GM19193 (cell line): ENCODE measurements around the gene BACE2.

Experiments
- POLR2A ChIP-seq: IDR thresholded peaks from 4 replicates; pipeline ENCODE4 v1.6.1; 2011; ENCODE audit not compliant: insufficient read depth, insufficient read length; ENCODE audit errors: extremely low read depth

Gene BACE2

DNA sequence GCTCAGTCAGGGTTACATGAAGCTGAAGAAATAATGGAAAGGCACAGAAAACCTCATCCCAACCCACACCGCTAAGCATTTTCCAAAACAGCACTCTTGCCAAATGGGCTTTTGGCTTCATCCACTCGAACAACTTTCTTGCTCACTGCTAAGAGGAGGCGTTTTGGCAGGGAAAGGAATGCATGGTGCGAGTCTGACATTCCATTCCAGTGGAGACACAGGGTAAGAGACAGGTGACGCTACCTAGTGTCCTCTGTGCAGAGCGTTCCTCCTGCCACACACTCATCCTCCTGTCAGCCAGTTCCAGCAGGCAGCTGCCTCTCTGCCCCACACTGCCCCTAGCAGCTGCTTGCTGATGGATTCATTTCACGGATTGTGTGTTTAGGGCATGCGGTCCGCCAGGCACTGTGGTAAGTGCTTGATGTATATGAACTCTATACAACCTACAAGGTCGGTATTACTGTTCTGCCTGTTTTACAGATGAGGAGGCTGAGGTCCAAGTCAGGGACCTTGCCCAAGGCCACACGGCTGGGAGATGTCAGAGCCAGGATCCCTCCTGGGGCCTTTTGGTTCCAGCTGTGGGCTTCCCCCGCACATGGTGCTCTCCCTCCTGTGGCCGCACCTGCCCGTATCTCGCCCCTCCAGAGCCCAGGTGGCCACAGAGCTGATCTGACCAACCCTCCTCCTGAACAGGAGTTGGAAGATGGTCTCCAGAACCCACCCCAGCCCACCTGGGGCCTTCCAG is 25.7 kb upstream of the BACE2 start:
- no peak for TF ChIP-seq POLR2A

DNA sequence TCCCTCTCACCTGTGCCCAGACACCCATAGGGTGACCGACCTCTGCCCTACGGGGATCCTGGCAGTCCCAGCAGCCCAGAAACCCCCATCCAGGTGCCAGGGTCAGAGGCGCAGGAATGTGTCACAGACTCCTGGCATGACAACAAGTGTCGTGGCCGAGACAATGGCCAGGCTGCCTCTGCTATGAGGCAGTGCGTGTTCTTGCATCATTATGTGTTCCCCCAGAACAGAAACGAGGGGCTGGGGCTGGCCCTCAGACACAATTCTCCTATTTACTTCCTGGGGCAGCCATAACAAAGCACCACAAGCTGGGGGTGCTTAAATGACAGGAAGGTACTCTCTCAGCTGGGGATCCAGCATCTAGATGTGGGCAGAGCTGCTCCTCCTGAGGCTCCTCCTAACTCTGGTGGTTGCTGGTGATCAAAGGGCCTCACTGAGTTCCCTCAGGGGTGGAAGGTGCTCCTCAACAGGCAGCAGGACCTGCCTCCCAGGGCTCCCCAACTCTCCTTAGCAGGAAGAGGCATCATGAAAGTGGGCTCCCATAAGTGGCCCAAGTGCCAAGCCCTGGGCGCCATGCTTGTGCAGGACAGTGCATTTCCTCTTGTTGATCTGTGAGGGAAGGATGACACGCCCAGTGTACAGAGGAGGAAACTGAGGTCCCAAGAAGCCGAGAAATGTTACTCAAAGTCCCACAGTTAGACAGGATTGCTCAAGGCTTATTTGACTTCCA is 24.2 kb upstream of the BACE2 start:
- no peak for TF ChIP-seq POLR2A

DNA sequence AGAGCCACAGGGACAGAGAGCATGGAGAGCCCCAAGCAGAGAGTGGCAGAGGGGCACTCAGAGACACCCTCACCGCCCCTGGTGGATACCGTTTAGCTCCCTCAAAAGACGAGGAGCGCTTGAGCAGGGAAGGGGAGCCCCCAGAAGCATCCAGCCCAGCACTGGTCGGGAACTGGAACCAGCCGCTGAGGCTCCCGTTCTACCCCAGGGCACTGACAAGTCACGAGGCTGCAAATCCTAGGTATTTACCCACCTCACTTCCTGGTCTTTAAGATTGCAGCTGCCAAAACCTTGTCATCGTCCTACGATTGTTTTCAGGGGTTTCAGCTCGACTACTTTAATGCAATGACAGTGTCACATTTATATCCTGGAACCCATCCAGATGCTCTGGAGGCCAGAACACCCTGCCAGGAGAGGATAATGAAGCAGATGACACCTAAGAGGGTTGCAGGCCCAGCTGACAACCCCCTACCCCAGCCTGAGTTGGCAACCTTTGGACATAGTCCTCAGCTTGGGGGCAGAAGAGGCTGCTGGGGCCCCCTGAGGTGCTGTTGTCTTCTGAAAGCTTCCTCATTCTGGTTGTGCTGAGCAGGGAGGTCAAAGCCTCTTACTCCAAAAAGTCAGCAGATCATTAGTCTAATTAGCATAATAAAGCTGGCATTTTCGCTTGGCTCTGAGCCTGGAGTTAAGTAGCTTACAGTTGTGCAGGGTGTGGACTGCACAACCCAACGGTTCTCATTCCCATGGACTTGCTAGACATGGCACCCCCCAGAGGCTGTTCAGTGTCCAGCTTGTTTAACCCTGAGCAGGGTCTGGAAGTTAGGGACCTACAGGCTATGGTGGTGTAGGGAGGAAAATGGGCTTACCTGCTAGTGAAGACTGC is 20.6 kb upstream of the BACE2 start:
- no peak for TF ChIP-seq POLR2A

DNA sequence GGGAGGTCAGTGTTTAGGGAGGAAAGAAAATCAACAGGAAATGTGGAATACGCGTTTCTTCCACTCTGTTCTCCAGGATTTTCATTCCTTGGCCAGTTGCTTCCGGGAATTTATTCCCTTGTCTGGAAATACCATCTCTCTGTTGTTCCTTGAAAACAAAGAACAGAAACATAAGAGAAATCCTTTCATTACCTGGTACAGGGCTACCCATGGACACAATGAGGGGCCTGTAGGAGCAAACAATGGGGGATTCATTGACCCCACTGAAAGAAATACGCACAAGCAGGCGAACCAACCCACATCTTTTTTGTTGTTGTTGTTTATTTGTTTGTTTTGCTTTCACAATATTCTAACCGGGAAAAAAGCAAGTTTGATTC is 20.0 kb upstream of the BACE2 start:
- no peak for TF ChIP-seq POLR2A

DNA sequence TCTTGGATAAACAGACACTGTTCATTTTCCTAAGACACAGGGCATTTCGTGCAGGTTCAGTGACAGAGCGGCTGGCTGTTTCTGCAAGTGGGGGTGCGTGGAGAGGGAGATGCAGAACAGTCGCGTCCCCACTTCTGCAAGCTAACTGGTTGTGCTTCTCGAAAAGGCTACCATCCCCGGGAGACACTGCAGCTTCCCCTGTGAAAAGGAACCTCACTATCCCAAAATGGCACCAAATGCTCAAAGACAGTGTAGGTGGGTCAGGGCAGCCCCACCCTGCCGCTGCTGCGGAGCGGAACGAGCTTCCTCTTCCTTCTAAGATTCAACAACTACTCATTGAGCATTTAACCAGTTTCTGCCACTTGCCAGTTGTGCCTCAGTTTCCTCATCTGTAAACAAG is 19.2 kb upstream of the BACE2 start:
- TF ChIP-seq POLR2A, result no peak

DNA sequence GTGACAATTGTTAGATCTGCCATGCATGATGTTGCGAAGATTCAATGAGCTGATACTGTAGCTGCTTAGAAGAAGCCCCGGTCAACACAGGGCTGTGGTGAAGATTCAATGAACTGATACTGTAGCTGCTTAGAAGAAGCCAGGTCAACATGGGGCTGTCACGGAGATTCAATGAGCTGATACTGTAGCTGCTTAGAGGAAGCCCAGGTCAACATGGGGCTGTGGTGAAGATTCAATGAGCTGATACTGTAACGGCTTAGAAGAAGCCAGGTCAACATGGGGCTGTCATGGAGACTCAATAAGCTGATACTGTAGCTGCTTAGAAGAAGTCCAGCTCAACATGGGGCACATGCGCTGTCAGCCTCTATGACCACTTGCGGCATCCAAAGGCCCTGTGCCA is 18.8 kb upstream of the BACE2 start:
- no peak for TF ChIP-seq POLR2A

DNA sequence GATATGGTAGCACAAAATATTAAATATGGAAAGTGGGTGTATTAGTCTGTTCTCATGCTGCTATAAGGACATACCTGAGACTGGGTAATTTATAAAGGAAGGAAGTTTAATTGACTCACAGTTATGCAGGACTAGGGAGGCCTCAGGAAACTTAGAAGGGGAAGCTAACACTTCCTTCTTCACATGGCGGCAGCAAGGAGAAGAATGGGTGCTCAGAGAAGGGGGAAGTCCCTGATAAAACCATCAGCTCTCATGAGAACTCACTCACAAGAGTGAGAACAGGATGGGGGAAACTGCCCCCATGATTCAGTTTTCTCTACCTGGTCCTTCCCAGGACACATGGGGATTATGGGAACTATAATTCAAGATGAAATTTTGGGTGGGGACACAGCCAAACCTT is 15.8 kb upstream of the BACE2 start:
- TF ChIP-seq POLR2A, result no peak

DNA sequence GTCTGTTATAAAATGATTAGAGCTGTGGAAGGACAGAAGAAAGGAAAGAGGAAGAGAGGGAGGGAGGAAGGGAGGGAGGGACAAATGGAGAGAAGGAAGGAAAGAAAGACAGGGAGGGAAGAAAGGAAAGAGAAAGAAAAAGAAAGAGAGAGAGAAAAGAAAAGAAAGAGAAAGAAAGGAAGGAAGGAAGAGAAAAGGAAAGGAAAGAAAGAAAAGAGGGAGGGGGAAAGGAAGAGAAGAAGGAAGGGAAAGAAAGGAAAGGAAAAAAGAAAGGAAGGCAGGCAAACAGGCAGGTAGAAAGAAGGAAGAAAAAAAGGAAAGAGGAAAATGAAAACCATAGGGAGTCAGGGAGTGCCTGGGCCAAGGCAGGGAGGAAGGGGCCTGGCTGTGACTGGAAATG is 14.5 kb upstream of the BACE2 start:
- no peak for TF ChIP-seq POLR2A

DNA sequence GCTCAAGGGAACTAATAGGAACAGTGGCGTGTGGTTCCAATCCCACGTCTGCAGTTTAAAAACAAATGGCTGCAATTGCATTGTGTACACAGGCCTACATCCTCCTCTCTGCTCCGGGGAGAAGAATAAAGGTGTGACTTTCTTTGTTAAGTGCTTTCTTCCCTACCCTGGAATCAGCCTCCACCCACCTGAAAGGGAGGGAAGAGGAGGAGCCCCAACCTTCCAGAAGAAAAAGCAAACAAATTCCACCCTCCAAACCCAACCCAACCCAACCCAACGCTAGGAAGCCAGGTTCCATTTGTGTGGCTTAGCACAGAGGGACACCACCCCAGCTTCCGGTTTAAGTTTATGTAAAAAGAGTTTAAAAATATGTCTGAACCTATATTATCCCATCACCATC is 11.8 kb upstream of the BACE2 start:
- TF ChIP-seq POLR2A, result no peak

DNA sequence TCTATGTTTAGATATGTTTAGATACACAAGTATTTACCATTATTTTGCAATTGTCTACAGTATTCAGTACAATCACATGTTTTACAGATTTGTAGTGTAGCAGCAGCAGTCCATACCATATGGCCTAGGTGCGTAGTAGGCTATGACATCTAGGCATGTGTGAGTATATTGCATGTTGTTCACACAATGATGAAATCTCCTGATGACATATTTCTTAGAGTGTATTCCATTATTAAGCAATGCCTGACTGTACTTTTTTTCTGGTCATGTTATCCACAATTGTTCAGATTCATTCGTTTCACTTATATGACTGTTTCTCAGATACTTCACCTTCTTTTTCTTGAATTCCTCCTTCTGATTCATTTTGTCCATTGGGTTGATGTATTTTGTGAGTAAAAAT is 9.9 kb upstream of the BACE2 start:
- no peak for TF ChIP-seq POLR2A

DNA sequence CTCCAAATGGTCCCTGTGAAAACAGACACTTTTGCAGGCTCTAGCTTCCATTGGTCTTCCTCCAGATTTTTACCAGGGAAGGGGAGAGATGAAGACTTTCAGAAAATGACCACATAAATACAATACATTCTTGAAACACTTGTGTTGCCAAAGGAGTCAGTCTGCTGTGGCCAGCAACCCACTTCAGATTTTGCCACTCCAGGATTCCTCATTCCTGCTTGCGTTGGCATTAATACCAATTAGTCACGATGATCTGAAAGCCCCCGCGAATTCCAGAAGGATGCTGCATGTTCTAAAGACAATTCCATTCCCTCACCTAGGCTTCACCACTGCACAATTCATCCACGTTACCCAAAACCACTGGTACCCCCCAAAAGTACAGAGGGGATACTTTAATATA is 7.9 kb upstream of the BACE2 start:
- no peak for TF ChIP-seq POLR2A

DNA sequence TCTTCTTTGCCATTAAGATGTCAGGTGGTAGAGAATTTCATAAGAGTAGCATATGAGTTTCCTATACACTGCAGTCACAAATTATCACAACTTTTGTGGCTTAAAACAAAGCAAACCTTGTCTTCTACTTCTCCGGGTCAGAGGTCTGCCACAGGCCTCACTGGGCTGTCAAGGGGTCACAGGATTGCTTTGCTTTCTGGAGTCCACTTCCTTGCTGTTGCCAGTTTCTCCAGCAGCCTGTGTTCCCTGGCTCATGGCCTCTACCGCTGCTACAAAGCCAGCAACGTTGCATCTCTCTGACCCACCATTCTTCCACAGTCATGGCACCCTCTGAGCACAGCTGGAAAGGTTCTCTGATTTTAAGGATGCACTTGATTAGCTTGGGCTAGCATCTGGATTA is 6.5 kb upstream of the BACE2 start:
- no peak for TF ChIP-seq POLR2A

DNA sequence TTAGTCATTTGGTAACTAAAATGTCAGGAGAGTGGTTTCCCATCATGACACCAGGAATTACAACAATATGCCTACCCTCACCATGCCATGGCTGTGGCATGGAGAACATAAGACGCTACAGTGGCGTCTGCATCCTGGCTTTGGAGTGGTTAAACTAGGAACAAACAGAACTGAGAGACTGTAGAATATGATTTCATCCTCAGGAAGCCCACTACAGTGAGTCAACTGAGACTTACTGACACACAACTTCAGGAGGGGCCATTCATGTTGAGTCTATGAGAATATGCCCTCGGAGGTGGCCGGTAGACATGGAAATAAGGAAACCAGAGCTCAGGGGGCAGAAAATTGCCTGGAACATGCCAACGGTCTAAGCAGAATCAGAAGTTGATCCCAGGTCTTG is 5.9 kb upstream of the BACE2 start:
- no peak for TF ChIP-seq POLR2A

DNA sequence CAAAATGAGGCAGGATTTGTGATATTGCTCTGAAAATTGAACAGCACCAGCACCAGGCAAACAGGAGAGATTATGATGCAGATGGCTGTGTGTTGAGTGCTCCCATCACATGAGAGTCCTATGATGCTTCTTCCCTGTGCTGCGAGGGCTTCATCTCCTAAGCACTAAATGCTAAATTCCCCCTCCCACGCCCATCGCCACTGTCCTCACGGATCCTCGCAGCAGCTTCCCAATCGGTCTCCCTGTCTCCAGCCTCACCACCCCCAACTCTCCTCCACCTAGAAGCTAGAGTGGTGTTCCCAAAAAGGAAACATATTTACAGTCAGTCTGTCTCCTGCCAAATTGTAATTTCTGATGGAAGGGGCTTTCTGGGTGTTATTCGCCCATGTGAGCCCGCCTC is 4.9 kb upstream of the BACE2 start:
- TF ChIP-seq POLR2A, result no peak

DNA sequence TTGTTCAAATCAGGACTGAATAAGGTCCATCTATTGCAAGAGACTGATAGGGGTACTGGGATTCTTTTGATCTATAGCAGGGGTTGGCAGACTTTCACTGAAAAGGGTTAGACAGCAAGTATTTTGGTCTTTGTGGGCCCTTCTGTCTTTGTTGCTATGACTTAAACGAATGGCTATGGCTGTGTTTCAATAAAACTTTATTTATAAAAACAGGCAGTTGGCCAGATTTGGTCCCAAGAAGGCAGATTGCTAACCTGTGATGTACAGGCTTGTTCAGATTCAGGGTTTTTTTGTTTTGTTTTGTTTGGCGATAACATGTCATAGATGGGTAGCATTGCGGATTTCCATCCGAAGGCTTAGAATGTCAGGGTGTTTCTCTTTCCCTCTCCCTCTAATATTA is 3.9 kb upstream of the BACE2 start:
- no peak for TF ChIP-seq POLR2A
